Tibial nerve (tissue), 3 donors: Measurements from ENCODE around the gene SYT9.

Experiments
- CTCF ChIP-seq, 5 experiments: fragments of 200-600 bp in 3 of 5; fragments of 450-650 bp in 2 of 5; sonication (generic) in 3 of 5; IDR thresholded peaks; one replicate each; pipeline ENCODE4 v1.5.1; 2016 to 2019; ENCODE audit warnings: antibody characterized with exemption in 5 of 5, mild to moderate bottlenecking in 3 of 5, moderate library complexity in 2 of 5
- POLR2A ChIP-seq, 2 donors: fragments of 450-650 bp; IDR thresholded peaks; one replicate each; pipeline ENCODE4 v1.6.1; 2017; ENCODE audit warnings: antibody characterized with exemption in 2 of 2, mild to moderate bottlenecking in 2 of 2, moderate library complexity in 2 of 2

- no peak for TF ChIP-seq CTCF (IDR thresholded peaks at IDR 0.05)
- TF ChIP-seq POLR2A (IDR thresholded peaks at IDR 0.05), result no peak
These were observed 130.2 kb downstream of the SYT9 start for GRCh38 chr11:7381937-7382336.
